GM12891 (cell line): ENCODE measurements around the gene HOXD11.

Experiments
- DNase-seq: peaks from one replicate; pipeline ENCODE4 v3.0.0; 2011; ENCODE audit warnings: low spot score; ENCODE audit not compliant: insufficient read length
- FAIRE-seq: peaks from 2 replicates; lab custom pipeline; 2011; peaks lifted over from hg19 to GRCh38; lab: Jason Lieb, UNC
- PAX5 ChIP-seq: IDR thresholded peaks from 2 replicates; pipeline ENCODE4 v1.6.1; 2011; ENCODE audit warnings: low read length, moderate library complexity, mild to moderate bottlenecking; ENCODE audit not compliant: insufficient read depth, severe bottlenecking
- POLR2A ChIP-seq: IDR thresholded peaks from 2 replicates; pipeline ENCODE4 v1.6.1; 2011; ENCODE audit warnings: low read depth, low read length, control low read depth
- POLR2AphosphoS5 ChIP-seq: IDR thresholded peaks from 2 replicates; pipeline ENCODE4 v1.6.1; 2011; ENCODE audit warnings: low read depth, low read length, control low read depth
- POU2F2 ChIP-seq: IDR thresholded peaks from 2 replicates; pipeline ENCODE4 v1.6.1; 2011; ENCODE audit warnings: low read depth, mild to moderate bottlenecking, control low read depth, low read length, moderate library complexity
- SPI1 ChIP-seq: IDR thresholded peaks from 2 replicates; pipeline ENCODE4 v1.6.1; 2011; ENCODE audit warnings: low read depth, low read length, control low read depth
- TAF1 ChIP-seq: IDR thresholded peaks from 2 replicates; pipeline ENCODE4 v1.6.1; 2011; ENCODE audit warnings: low read depth, low read length, control low read depth

The HOXD11 gene

DNA sequence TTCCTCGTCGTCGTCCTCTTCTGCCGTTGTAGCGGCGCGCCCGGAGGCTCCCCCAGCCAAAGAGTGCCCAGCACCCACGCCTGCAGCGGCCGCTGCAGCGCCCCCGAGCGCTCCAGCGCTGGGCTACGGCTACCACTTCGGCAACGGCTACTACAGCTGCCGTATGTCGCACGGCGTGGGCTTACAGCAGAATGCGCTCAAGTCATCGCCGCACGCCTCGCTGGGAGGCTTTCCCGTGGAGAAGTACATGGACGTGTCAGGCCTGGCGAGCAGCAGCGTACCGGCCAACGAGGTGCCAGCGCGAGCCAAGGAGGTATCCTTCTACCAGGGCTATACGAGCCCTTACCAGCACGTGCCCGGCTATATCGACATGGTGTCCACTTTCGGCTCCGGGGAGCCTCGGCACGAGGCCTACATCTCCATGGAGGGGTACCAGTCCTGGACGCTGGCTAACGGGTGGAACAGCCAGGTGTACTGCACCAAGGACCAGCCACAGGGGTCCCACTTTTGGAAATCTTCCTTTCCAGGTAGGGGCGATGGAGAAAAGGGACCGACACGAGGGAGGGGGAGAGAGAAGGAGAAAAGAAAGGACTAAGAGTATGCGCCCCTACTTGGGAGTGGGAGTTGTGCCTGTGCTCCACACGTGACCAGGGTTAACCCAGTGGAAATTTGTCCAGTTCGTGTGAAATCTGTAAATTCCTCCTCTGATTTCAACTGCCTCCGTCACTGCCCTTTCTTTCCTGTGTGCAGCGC, 13.8 kb upstream of the HOXD11 start:
- TF ChIP-seq SPI1 (no peak), TAF1 (no peak), PAX5 (no peak), POLR2A (no peak), POLR2AphosphoS5 (no peak), POU2F2 (no peak)
- DNase-seq (no peak), FAIRE-seq (no peak)

DNA sequence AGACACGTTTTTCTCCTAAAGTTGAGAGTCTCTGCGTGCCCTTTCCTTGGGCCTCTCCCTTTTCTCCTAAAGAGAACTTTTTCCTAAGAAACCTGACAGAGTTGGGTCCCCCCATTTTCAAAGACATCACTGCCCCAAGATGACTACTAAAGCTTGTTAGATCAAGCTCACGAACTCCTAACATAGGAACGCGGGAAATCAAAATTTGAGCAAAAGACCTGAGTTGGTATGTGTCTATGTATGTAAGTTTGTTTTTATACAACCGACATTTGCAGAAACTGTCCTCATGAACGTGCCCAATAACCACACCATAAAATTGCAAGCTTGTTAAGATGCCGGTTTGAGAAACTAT, 13.2 kb upstream of the HOXD11 start:
- no peak for TF ChIP-seq POU2F2
- no peak for TF ChIP-seq SPI1
- no peak for TF ChIP-seq PAX5
- TF ChIP-seq TAF1: no peak
- no peak for TF ChIP-seq POLR2AphosphoS5
- no peak for TF ChIP-seq POLR2A
- no peak for DNase-seq
- FAIRE-seq: no peak

DNA sequence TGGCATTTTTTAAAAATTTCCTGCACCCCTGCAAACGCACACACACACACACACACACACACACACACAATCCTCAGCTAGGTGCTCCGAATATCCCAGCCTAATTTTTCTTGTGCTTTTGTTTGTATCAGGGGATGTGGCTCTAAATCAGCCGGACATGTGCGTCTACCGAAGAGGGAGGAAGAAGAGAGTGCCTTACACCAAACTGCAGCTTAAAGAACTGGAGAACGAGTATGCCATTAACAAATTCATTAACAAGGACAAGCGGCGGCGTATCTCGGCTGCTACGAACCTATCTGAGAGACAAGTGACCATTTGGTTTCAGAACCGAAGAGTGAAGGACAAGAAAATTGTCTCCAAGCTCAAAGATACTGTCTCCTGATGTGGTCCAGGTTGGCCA, 12.7 kb upstream of the HOXD11 start:
- FAIRE-seq (no peak), DNase-seq (no peak)
- TF ChIP-seq POU2F2 (no peak), POLR2AphosphoS5 (no peak), SPI1 (no peak), TAF1 (no peak), PAX5 (no peak), POLR2A (no peak)

DNA sequence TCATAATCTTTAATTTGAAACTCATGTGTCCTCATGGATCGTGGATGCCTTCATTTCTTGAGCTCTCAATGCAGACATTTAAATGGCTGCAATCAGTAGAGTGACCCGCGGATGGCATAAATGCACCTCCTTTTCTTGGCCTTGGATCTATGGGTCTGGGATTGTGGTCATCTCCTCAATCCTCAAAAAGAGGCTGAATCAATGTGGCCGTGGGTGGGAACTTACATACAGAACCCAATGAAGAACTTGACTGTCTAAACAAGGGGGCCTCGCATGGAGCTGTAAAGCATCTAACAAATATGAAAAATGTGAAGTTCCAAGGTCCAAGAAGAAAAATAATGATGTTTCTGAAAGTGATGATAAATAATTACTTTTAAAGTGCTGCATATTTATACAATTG, 11.7 kb upstream of the HOXD11 start:
- FAIRE-seq: no peak

DNA sequence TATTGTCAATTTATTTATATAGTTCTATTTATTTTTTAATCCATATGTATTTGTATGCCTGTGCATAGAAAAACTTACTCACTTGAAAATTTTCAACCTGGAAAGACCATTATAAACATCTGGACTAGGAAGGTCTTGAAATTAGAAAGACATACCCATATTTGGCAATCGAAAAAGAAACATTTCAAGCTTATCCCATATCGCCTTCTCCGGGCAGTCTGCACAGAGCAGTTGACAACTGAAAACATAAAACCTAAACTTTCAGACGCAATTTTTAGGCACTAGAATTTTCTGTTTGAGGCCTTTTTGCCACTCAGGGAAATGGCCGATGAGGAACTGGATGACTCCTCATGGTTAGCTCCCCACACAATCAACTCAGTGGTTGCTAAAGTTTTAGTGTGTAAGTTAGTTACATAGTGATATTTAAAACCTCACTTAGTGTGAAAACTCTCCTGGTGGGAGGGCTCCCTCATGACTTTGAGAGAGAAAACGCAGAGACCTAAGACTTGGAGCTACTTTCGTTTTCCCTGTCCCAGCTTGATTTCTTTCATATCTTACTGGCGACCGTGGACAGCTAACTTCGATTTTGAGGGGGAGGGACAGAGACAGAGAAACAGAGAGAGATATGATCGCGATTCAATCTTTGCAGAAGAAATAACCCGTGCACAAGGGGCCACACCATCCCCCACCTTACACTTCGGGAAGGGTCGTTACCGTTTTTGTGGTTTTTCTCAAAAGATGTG, 10.7 kb upstream of the HOXD11 start:
- DNase-seq (no peak), FAIRE-seq (no peak)
- 0 out of 2 replicates have a peak, but pooled peaks have one; percentile 10 for TF ChIP-seq SPI1
- TF ChIP-seq POLR2AphosphoS5: no peak

More for the DNA sequence above, 11.7 kb upstream of the HOXD11 start:
- TF ChIP-seq PAX5 (no peak), POLR2A (no peak), POLR2AphosphoS5 (no peak), SPI1 (no peak), POU2F2 (no peak), TAF1 (no peak)
- DNase-seq: no peak

DNA sequence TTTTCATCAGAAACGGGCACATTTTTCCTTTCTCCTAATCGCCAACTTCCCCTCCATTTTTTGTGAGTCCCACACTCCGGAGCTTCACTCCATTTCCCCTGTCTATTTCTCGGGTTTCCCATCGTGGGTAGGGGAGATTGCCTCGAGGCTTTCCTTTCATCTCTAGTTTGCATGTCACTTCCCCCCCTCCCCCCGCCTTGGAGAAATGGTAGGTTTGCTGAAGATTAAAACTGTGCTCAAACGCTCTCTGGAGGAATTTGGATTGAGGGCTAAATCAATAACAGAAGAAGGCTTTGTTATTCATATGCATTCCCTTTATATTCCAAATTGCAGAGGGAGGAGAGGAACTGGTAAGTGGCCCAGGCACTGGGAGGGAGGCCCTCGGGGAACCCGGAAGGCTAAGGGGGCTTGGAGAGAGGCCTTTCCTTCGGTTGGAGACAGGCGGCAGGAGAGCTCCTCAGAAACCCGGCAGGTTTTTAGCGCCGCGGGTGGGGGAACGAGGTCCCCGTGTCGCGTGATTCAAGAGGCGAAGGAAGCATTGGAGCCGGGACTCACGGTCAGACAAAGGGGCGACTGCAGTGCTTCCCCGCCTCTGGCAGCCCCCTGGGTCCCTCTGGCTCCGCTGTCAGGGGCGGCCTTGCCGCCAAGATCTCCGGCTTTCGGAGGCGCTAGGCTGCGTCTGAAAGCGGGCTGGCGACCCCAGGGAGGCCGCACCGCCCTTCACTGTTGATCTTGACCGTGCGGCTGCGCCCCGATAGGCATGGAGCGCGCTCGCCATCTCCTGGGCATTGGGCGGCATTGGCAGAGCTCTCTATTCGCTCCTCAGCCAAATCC, 9.9 kb upstream of the HOXD11 start:
- TF ChIP-seq PAX5: no peak
- TF ChIP-seq POLR2A: no peak
- no peak for TF ChIP-seq TAF1
- TF ChIP-seq SPI1: no peak; the same call in 1 of the 2 replicates
- TF ChIP-seq POLR2AphosphoS5: no peak
- TF ChIP-seq POU2F2: no peak
- DNase-seq (peak; percentile 76), FAIRE-seq (peak; percentile 23)

DNA sequence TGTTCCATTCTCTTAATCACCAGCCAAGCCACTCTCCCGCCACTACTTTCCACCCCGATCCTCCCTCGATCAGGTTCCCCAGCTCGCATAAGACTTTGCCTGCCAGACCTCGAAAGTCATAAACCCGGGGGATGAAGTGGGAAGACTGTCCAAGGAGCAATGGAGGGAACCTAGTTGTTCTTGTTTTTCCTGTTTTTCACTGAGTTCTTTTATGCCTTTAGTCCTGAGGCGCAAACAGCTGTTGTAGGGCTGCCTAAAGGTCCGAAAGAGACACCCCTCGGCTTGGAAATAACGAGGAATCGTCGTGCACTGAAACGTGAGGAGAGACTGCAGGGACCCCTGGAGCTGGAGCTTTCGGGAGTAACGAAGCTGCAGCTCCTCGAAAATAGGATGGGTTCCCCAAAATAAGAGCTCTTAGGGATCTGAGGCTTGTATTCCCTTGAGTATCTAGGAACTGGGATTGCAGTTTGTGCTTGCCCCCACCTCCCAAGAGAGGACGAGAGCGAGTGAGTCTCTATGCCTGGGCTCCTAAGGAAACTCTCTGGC, 9.2 kb upstream of the HOXD11 start:
- DNase-seq (no peak), FAIRE-seq (no peak)
- TF ChIP-seq POLR2A: no peak
- no peak for TF ChIP-seq POLR2AphosphoS5
- TF ChIP-seq POU2F2: no peak
- TF ChIP-seq PAX5: no peak
- TF ChIP-seq TAF1: no peak
- no peak for TF ChIP-seq SPI1

DNA sequence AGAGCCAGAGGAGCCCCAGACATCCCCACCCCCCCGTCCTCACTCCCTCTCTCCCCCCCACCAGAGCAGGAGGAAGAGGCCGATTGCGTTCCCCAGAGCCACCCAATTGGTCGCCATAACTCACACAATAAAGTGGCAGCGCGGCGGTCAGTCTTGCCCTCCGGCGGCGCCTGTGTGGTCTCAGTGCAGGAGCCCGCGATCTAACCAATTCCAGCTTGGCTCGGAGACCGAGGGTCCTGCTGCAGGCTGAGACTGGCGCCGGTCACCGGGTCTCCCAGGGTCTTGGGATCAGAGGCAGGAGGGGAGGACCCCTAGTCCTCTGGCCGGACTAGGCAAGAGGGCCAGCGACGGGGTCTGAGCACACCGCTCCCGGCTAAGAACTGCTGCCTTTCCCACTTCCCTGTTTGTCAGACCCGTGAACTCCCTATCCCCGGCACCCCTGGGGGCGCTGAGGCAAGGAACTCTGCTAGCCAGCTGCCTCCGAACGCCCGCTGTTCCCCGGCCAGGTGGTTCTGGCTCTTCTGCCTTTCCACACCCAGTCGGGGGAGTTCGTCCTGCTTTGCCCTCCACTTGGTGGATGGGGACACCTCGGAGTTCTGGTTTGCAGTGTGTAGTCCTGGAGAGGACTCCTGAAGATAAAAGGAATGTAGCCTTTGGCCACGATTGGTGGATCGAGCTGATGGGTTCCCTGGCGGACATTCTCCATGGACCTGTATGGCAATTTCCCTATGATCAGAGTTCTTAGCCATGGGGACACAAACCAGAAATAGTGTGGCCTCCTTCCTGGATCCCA, 8.5 kb upstream of the HOXD11 start:
- no peak for FAIRE-seq
- no peak for DNase-seq
- TF ChIP-seq POU2F2 (no peak), POLR2AphosphoS5 (no peak), PAX5 (no peak), POLR2A (no peak), TAF1 (no peak), SPI1 (no peak)
